ENCODE data around the gene ANKRD63. TPM values are rescaled to one million over a fixed set of nuclear protein-coding genes. Genes with fewer than 3 reads are reported as not detected.

The ANKRD63 gene
- total and polyA plus RNA-seq, 4 donors, result 0.14 to 0.30 (median 0.28) TPM; not detected in 1

DNA sequence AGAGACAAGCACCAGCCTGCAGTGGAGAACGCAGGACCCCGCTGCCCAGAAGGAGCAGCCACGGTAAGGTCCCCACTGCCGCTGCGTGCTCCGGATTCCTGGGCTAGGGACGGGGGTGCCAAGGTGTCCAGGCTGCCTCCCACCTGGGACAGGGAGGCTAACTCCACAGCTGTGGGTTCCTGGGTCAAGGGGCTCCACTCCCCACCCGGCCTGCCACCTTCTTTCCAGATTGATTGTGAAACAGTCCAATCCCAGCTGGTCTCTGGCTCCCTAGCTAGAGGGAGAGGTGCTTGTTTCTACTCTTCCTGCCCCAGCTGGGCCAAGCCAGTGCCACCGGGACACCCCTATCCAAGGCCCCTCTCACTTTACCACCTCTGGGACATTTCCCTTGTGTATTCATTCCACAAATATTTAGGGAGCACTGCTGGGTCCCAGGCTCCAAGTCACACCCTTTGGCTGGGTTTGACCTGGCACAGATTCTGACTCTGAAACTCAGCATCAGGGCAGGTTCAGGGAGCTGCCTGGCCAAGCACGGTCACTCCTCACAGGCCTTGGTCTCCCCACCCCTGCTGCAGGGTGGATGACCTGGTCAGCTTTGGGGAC is 42.1 kb downstream of the ANKRD63 start:
- Histone ChIP-seq H3K27me3 (ENCODE audit: control insufficient read depth, insufficient read depth, low read length) (peaks cover 3% of the 10 kb centered on the region), H3K4me3 (ENCODE audit: low read depth, low read length) (no peak overlapping the region), H3K36me3 (ENCODE audit: control insufficient read depth, insufficient read depth, low read length) (peaks cover 6% of the 10 kb centered on the region), H3K27ac (ENCODE audit: low read depth, low read length) (no peak overlapping the region), H3K9me3 (ENCODE audit: control insufficient read depth, insufficient read depth, low read length) (no peaks in the 10 kb centered on the region), H3K4me1 (ENCODE audit: control insufficient read depth, insufficient read depth, low read length) (peaks cover 42% of the 10 kb centered on the region)
- WGBS (ENCODE audit: insufficient coverage), result 89% methylated on average over 6 of the region's 10 CpGs
- no peak for DNase-seq (ENCODE audit: low read depth in 4 of 6, low spot score in 6 of 6)

DNA sequence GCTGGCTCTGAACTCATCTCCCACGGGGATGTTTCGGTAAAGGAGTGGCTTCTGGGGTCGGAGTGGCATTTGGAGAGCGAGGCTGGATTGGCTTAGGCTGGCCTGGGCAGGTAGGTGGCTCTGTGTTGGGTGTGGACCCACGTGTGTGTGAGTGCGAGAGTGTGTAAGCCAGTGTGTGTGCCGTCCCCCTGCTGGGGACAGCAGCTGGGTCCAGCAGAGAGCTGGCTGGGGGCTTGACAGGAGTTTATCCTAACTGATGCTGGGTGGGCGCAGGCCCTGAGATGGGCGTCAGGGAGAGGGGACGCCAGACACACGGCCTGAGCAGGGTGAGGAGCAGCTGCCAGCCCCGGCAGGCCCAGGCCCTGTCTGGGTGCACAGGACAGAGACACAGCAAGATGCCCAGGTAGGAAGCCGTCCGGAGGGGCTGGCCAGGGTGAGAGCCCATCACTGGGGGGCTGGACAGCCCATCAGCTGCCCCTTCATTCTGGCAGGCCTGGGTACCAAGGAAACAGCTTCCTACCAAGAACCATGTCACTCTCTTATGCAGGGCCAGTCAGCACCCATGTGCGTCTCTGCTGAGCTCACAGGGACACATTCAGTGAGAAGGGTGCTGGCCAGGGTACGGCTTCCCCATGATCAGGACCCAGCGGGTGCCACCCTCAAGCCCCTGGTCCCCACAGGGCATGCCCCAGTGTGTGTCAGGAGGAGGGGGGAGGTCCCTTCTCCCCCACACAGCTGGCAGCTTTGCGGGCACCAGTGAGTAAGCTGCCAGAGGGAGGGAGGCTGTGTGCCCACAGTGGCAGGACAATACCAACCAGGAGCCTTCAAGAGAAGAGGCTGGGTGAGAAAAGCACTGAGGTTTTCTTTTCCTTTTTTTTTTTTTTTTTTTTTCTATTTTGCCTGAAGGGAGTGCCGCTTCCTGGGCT is 42.9 kb downstream of the ANKRD63 start:
- H3K9me3 ChIP-seq (ENCODE audit: control insufficient read depth, insufficient read depth, low read length), result no peaks in the 10 kb centered on the region
- H3K27me3 ChIP-seq (ENCODE audit: control insufficient read depth, insufficient read depth, low read length), result peaks cover 3% of the 10 kb centered on the region
- WGBS (ENCODE audit: insufficient coverage), result 54% methylated on average over 18 of the region's 19 CpGs
- DNase-seq (ENCODE audit: low read depth in 4 of 6, low spot score in 6 of 6), result peak in 1 of 6 donors; percentile 28
- peaks cover 42% of the 10 kb centered on the region for H3K4me1 ChIP-seq (ENCODE audit: control insufficient read depth, insufficient read depth, low read length)
- H3K27ac ChIP-seq (ENCODE audit: low read depth, low read length), result no peak overlapping the region
- peaks cover 6% of the 10 kb centered on the region for H3K36me3 ChIP-seq (ENCODE audit: control insufficient read depth, insufficient read depth, low read length)
- H3K4me3 ChIP-seq (ENCODE audit: low read depth, low read length), result peak overlapping the region; percentile 24

DNA sequence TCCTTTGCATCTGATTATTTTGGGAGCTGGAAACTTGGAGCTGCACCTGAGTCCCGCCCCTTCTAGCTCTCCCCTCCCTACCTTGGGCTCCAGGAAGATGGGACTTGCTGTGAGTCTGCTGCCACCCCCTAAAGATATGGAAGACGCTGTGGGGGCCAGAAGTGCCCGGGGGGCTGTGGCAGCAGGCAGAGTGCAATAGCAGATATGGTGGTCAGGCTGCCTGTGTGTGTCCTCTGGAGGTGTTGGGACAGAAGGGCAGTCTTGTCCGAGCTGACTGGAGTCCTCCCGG is 43.5 kb downstream of the ANKRD63 start:
- Histone ChIP-seq H3K9me3 (ENCODE audit: control insufficient read depth, insufficient read depth, low read length) (no peaks in the 10 kb centered on the region), H3K27ac (ENCODE audit: low read depth, low read length) (no peak overlapping the region), H3K4me3 (ENCODE audit: low read depth, low read length) (peak overlapping the region; percentile 24), H3K36me3 (ENCODE audit: control insufficient read depth, insufficient read depth, low read length) (peaks cover 6% of the 10 kb centered on the region), H3K4me1 (ENCODE audit: control insufficient read depth, insufficient read depth, low read length) (peaks cover 42% of the 10 kb centered on the region), H3K27me3 (ENCODE audit: control insufficient read depth, insufficient read depth, low read length) (peaks cover 3% of the 10 kb centered on the region)
- 14% methylated on average over 4 of the region's 5 CpGs for WGBS (ENCODE audit: insufficient coverage)
- DNase-seq (ENCODE audit: low read depth in 4 of 6, low spot score in 6 of 6), result no peak

DNA sequence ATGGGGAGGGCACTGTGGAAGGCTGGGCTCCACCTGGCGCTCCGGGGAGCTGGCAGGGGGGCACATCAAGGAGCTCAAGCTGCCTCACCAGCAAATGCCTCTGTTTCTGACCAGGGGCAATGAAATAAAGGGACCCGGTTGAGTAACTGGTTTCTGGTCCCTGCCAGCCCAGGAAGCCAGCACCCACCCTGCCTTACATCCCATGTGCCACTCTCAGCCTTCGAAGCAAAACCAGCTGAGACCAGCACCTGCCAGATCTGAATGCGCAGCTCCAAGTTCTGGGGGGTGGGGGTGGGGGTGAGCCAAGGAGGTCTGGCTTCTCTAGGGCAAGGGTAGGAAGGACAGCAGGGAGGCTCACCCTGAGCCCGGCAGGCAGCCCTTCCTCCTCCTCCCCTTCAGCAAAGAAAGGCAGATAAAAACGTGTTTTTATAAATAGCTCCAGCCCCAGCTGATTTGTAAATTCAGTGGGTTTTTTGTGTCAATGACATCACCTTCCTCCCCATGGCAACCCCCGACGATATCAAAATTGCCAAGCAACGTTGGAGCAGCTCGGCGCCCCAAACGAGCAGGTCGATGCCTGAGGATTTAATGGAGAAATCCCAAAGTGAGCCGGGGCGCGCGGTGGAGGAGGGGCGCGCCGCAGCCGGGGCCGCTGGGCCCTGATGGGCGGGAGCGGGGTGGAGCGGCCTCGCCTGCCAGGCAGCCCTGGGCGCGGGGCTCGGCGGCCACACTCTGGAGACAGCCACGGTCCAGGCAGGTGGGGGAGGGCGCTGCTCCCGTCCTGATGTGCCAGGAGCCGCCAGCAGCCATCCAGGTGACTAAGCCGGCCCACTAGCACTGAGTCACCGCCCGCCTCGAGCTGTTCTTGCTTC is 44.1 kb downstream of the ANKRD63 start, which contains the start of gene PAK6:
Gene PAK6 (plus strand): TSS at position 532 of the 872 bp plus-strand sequence. CDS start 25,723 bp downstream, outside the sequence.
- peak in 2 of 6 donors; percentile 78 to 82 for DNase-seq (ENCODE audit: low read depth in 4 of 6, low spot score in 6 of 6)
- Histone ChIP-seq H3K27ac (ENCODE audit: low read depth, low read length) (no peak within 1 kb of the TSS), H3K36me3 (ENCODE audit: control insufficient read depth, insufficient read depth, low read length) (peaks cover 8% of the 10 kb centered on the region), H3K27me3 (ENCODE audit: control insufficient read depth, insufficient read depth, low read length) (peaks cover 3% of the 10 kb centered on the region), H3K4me3 (ENCODE audit: low read depth, low read length) (peak within 1 kb of the TSS; percentile 24), H3K4me1 (ENCODE audit: control insufficient read depth, insufficient read depth, low read length) (peaks cover 46% of the 10 kb centered on the region), H3K9me3 (ENCODE audit: control insufficient read depth, insufficient read depth, low read length) (no peaks in the 10 kb centered on the region)
- 3% methylated on average over 32 of the region's 39 CpGs for WGBS (ENCODE audit: insufficient coverage)

DNA sequence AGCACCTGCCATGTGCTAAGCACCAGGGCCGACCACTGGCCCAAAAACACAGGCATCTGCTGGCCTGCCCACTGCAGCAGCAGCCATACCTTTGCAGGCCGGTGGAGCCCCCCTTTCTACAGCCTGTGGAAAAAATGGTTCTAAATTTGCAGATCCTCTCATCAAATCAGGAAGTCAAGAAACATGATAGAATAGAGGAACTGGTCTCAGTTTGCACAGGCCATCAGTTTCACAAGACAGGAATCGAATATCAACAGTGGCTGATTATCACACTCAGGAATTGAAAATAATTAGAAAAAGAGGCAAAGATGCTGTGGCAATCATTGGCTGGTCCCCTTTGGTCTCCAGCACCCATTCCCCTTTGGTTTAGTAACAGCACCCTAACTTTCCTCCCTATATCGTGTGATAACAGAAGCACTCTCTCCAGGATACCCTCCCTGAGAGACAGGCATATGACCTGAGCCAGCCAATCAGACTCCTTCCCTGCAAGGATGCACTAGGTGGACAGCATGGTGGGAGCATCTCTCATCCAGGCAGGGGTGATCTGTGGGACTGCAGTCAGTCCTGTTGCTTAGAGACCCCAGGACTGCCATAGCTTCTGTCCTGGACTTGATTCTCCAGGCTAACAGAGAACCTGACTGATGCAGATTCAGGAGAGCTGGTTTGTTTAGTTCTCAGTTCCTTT is 47.5 kb downstream of the ANKRD63 start:
- H3K4me3 ChIP-seq (ENCODE audit: low read depth, low read length), result no peak overlapping the region
- 87% methylated on average over 2 of the region's 4 CpGs for WGBS (ENCODE audit: insufficient coverage)
- H3K27me3 ChIP-seq (ENCODE audit: control insufficient read depth, insufficient read depth, low read length), result peaks cover 3% of the 10 kb centered on the region
- no peaks in the 10 kb centered on the region for H3K9me3 ChIP-seq (ENCODE audit: control insufficient read depth, insufficient read depth, low read length)
- peaks cover 37% of the 10 kb centered on the region for H3K4me1 ChIP-seq (ENCODE audit: control insufficient read depth, insufficient read depth, low read length)
- peaks cover 3% of the 10 kb centered on the region for H3K36me3 ChIP-seq (ENCODE audit: control insufficient read depth, insufficient read depth, low read length)
- no peak overlapping the region for H3K27ac ChIP-seq (ENCODE audit: low read depth, low read length)
- DNase-seq (ENCODE audit: low read depth in 4 of 6, low spot score in 6 of 6), result no peak

DNA sequence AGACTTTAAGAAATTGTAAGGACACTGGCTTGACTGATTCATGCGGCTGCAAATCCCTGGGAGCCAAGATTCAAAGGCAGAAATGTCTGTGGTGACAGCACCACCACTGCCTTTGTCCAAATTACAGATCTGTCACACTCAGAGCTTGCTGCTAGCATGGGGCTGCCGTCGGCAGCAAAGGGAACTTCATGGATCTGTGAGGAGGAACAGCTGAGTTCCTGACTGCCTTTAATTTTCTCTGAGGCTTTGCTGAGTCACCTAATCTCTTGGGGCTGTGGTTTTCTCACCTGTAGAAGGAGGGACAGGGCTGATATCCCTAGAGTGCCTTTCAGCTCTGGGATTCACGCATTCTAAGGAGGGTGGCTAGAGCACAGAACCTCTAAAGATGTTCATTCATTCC is 48.1 kb downstream of the ANKRD63 start:
- peaks cover 31% of the 10 kb centered on the region for H3K4me1 ChIP-seq (ENCODE audit: control insufficient read depth, insufficient read depth, low read length)
- no peak for DNase-seq (ENCODE audit: low read depth in 4 of 6, low spot score in 6 of 6)
- WGBS (ENCODE audit: insufficient coverage), result 43% methylated on average over 3 of the region's 4 CpGs
- no peak overlapping the region for H3K27ac ChIP-seq (ENCODE audit: low read depth, low read length)
- H3K9me3 ChIP-seq (ENCODE audit: control insufficient read depth, insufficient read depth, low read length), result no peaks in the 10 kb centered on the region
- H3K4me3 ChIP-seq (ENCODE audit: low read depth, low read length), result no peak overlapping the region
- peaks cover 3% of the 10 kb centered on the region for H3K27me3 ChIP-seq (ENCODE audit: control insufficient read depth, insufficient read depth, low read length)
- H3K36me3 ChIP-seq (ENCODE audit: control insufficient read depth, insufficient read depth, low read length), result peaks cover 3% of the 10 kb centered on the region

DNA sequence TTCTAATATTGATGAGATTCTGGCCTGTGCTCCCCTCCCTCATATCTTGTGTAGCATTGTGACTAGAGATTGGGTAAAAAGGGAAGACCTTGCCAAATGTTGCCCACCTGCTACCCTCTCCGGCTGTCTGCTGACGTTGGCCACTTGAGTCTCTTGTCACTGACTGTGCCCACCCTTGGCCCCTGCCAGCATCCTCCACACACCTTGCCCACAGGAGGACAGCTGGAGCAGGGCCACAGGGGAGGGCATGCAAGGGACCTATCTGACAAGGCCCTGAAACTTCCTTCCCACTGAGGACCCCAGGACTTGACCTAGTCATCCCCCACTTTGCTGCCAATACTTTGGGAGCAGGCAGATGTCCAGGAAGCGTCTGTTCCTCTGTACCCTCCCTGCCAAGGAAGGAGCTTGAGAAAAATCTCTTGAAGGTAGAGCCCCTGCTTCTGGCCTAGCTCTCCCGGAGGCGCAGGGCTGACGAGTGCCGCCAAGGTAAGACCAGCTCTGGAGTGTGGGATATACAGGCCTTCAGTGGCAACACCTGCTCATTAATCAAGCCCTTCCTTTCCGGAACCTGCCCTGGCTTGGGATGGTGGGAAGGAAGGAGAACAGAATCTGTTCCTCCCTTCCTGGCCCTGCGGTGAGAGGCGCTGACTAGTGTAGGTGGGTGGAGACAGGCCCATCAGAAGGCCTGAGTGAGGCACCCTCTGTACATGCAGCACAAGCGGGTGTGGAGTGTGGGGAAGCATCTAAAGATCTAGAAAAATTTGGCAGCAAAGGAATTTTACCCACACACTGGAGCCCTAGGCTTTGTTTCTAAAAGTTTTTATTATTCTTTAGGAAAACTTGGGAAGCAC is 48.9 kb downstream of the ANKRD63 start:
- no peaks in the 10 kb centered on the region for H3K9me3 ChIP-seq (ENCODE audit: control insufficient read depth, insufficient read depth, low read length)
- H3K36me3 ChIP-seq (ENCODE audit: control insufficient read depth, insufficient read depth, low read length), result peaks cover 3% of the 10 kb centered on the region
- peak in 1 of 6 donors; percentile 36 for DNase-seq (ENCODE audit: low read depth in 4 of 6, low spot score in 6 of 6)
- peaks cover 24% of the 10 kb centered on the region for H3K4me1 ChIP-seq (ENCODE audit: control insufficient read depth, insufficient read depth, low read length)
- H3K27me3 ChIP-seq (ENCODE audit: control insufficient read depth, insufficient read depth, low read length), result no peaks in the 10 kb centered on the region
- H3K27ac ChIP-seq (ENCODE audit: low read depth, low read length), result no peak overlapping the region
- 89% methylated on average over 7 of the region's 11 CpGs for WGBS (ENCODE audit: insufficient coverage)
- H3K4me3 ChIP-seq (ENCODE audit: low read depth, low read length), result no peak overlapping the region

DNA sequence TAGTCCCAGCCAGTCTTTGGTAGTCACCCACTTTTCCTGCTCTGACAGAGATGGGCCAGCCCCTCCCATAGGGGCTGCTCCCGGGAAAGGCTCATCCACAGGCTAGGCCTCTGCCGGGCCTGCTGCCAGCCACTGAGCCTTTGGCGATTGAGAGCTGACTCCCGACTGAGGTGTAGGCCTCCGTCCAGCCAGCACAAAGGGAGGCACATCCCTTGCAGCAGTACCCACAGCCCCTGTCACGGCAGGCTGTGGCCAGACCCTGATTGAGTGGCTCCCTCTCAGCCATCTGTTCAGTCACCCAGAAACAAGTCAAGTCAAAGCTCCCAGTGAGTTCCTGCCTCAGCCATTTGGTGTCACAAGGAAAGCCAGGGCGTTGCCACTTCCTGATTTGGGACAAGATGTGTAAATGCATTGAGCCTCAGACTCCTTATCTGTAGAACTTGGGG is 50.2 kb downstream of the ANKRD63 start:
- DNase-seq (ENCODE audit: low read depth in 4 of 6, low spot score in 6 of 6), result peak in 2 of 6 donors; percentile 58 to 65
- 17% methylated on average over 7 of the region's 7 CpGs for WGBS (ENCODE audit: insufficient coverage)
- no peak overlapping the region for H3K27ac ChIP-seq (ENCODE audit: low read depth, low read length)

More for the DNA sequence above, 50.2 kb downstream of the ANKRD63 start:
- Histone ChIP-seq H3K27me3 (ENCODE audit: control insufficient read depth, insufficient read depth, low read length) (no peaks in the 10 kb centered on the region), H3K4me1 (ENCODE audit: control insufficient read depth, insufficient read depth, low read length) (peaks cover 15% of the 10 kb centered on the region), H3K36me3 (ENCODE audit: control insufficient read depth, insufficient read depth, low read length) (peaks cover 3% of the 10 kb centered on the region), H3K4me3 (ENCODE audit: low read depth, low read length) (no peak overlapping the region), H3K9me3 (ENCODE audit: control insufficient read depth, insufficient read depth, low read length) (no peaks in the 10 kb centered on the region)
